Measurements from ENCODE around the gene HMGB1.

DNA sequence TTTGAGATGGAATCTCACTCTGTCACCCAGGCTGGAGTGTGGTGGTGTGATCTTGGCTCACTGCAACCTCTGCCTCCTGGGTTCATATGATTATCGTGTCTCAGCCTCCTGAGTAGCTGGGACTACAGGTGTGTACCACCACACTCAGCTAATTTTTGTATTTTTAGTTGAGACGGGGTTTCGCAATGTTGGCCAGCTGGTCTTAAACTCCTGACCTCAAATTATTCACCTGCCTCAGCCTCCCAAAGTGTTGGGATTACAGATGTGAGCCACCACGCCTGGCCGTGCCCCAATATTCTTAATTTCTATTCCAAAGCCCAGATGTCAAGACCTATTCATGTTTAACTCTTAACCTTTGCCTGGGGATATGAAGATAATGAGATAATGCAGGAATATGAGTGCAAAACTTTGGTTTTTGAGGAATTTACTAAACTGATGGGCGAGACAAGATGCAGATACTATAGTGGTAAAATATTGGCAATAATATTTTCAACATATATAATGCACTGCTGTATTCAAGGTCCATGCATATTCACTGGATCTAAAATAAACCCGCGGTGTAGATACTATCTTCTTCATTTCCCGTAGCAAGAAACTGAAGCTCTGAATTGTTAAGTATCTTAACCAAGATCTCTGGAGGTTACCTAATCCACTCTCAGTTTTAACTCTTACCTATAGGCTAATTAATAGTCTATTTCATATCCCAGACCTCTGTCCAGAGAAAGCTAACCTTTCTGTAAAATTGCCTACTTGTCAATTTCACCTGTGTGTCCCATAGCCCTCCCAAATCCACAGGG lies 43.7 kb upstream of the HMGB1 start:
- TF ChIP-seq CTCF (IDR thresholded peaks at IDR 0.05) (no peak), EP300 (IDR thresholded peaks at IDR 0.05) (no peak), POLR2A (IDR thresholded peaks at IDR 0.05) (no peak)

Data from suprapubic skin (tissue), 3 donors.